ENCODE measurements around the gene WAPL.

The WAPL gene

DNA sequence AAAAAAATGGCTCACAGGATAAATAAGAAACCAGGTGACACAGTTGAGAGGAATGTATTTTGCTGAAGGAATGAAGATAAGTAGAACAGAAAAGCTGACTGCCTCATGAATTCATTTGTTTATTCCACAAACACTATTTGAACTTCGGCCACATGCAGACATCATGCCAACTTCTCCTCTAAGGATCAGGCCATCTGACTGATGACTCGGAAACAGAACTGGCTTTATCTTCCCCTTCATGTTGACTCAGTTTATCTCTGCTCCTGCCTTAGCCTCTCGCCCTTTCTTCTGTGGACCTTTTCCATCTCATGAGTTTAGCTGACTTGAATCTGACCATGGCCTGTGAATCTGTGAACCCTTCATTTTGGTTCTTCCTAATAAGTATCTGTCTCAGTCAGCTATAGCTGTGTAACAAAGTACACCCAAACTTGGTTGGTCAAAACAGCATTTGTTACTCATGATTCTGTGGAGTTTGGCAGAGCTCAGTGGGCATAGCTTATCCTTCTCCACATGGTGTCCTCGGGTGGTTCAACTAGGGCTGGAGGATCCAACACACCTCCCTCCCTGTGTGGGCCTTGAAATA is 111.0 kb downstream of the WAPL start:
- TF ChIP-seq TAF1 (IDR thresholded peaks at IDR 0.05; ENCODE audit: borderline replicate concordance, insufficient read depth, low read length) (no peak), POLR2AphosphoS5 (IDR thresholded peaks at IDR 0.05; ENCODE audit: low read depth, low read length) (no peak)

DNA sequence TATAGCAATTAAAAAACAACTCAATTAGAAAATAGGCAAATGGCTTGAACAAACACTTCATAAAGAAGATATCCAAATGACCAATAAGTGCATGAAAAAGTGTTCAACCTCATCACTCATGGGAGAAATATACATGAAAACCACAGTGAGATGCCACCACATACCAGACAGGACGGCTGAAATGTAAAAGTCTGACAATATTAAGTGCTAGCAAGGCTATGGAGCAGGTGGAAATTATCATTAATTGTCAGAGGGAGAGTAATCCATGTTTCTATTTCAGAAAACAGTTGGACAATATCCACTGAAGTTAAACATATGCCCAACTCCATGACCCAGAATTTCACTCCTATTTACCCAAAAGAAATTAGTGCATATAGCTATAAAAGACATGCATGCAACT is 112.4 kb downstream of the WAPL start:
- TF ChIP-seq, protein P1, sequence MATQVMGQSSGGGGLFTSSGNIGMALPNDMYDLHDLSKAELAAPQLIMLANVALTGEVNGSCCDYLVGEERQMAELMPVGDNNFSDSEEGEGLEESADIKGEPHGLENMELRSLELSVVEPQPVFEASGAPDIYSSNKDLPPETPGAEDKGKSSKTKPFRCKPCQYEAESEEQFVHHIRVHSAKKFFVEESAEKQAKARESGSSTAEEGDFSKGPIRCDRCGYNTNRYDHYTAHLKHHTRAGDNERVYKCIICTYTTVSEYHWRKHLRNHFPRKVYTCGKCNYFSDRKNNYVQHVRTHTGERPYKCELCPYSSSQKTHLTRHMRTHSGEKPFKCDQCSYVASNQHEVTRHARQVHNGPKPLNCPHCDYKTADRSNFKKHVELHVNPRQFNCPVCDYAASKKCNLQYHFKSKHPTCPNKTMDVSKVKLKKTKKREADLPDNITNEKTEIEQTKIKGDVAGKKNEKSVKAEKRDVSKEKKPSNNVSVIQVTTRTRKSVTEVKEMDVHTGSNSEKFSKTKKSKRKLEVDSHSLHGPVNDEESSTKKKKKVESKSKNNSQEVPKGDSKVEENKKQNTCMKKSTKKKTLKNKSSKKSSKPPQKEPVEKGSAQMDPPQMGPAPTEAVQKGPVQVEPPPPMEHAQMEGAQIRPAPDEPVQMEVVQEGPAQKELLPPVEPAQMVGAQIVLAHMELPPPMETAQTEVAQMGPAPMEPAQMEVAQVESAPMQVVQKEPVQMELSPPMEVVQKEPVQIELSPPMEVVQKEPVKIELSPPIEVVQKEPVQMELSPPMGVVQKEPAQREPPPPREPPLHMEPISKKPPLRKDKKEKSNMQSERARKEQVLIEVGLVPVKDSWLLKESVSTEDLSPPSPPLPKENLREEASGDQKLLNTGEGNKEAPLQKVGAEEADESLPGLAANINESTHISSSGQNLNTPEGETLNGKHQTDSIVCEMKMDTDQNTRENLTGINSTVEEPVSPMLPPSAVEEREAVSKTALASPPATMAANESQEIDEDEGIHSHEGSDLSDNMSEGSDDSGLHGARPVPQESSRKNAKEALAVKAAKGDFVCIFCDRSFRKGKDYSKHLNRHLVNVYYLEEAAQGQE (IDR thresholded peaks at IDR 0.05; ENCODE audit: insufficient read depth in 1 of 2, low read depth in 2 of 2, low read length in 2 of 2) = no peak

DNA sequence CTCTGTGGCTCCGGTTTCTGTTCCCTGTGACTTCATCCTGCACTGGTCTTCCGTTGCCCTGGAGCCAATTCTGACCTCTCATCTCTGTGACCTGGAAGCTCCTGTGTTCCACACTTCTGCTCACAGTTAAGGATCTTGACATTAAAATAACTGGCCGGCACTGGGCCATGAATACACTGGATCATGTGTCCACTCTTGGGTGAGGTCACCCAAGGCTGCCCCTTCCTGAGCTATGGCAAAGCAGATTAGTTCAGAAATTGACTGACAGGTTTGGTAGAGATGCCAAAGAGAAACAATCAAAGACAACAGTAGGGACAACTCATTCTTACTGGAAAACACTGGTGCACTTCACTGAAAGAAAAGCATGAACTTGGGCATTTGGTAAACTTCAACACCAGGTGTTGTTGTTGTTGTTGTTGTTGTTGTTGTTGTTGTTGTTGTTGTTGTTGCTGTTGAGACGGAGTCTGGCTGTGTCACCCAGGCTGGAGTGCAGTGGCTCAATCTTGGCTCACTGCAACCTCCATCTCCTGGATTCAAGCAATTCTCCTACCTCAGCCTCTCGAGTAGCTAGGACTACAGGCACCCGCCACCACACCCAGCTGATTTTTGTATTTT is 118.3 kb downstream of the WAPL start:
- TF ChIP-seq FOXP2 (optimal IDR thresholded peaks at IDR 0.05; ENCODE audit: borderline replicate concordance, extremely low read depth, extremely low read length, insufficient read depth) = no peak

DNA sequence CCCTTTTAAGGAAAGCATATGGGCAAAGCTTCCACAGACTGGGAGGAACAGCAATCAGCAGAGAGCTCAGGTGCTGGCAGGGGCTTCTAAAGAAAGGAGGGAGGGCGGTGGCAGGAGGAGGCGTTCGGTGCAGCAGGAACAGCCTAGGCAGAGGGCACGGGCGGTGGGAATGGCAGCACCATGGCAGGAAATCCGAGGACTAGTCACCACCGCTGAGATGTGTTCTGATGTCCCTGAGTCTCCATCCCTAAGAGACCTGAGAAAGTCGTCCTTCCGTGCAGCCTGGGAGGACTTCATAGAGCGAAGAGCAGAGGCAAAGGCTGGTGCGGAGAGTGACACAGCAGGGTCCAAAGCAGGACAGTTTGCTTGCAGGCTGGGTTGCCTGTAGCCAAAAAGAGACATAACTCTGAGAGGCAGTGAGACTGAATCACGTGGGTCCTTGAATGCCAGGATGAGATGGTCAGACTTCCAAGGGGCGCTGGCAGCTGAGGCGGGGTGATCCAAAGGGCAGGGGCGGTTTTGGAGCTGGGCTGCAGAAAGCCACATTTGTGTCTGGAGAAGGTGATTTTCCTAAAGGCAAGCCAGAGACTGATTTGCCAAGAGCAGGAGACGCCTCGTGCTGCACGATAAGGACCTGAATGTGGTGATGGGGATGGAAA is 119.2 kb downstream of the WAPL start:
- TF ChIP-seq, protein P1 (IDR thresholded peaks at IDR 0.05; ENCODE audit: insufficient read depth in 1 of 2, low read depth in 2 of 2, low read length in 2 of 2) = no peak
- no peak for TF ChIP-seq POLR2AphosphoS5 (IDR thresholded peaks at IDR 0.05; ENCODE audit: low read depth, low read length)
- no peak for TF ChIP-seq SIN3A (IDR thresholded peaks at IDR 0.05; ENCODE audit: borderline replicate concordance, insufficient read depth, low read length)
- TF ChIP-seq TAF1 (IDR thresholded peaks at IDR 0.05; ENCODE audit: borderline replicate concordance, insufficient read depth, low read length) = no peak
- TF ChIP-seq FOXP2 (optimal IDR thresholded peaks at IDR 0.05; ENCODE audit: borderline replicate concordance, extremely low read depth, extremely low read length, insufficient read depth) = no peak

DNA sequence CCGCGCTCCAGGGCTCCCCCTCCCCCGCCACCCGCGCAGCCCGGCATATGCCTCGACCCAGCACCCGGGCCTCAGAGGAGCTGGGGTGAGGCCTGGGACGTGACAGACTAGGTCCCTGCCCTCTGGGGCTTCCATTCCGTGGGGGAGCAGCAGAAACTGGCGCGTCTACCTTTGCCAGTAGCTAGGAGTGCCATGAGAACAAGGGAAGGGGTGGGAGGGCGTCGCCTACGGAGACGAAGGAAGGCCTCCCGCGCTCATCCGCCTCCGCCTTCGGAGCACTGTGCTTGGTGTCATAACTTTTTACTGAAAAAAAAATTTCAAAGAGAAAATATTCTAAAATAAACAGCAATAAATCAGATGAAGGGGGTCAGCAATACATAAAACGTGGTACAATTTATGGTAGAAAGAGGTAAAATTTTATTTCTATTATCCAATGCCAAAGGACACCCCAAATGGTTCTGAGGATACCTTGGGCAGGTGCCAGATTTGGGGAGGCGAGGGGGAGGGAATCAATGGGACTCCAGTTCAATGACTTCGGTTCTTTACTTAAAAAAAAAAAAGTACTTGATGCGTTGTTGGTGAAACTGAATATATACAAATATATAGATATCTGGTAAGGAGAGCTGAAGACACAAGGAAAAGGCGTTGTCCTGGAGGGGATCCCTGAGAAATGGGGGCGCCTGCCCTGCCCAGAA is 119.9 kb downstream of the WAPL start:
- TF ChIP-seq FOXP2 (optimal IDR thresholded peaks at IDR 0.05; ENCODE audit: borderline replicate concordance, extremely low read depth, extremely low read length, insufficient read depth) = no peak
- no peak for TF ChIP-seq TAF1 (IDR thresholded peaks at IDR 0.05; ENCODE audit: borderline replicate concordance, insufficient read depth, low read length)
- TF ChIP-seq POLR2AphosphoS5 (IDR thresholded peaks at IDR 0.05; ENCODE audit: low read depth, low read length) = no peak
- TF ChIP-seq, protein P1 (IDR thresholded peaks at IDR 0.05; ENCODE audit: insufficient read depth in 1 of 2, low read depth in 2 of 2, low read length in 2 of 2) = no peak
- no peak for TF ChIP-seq SIN3A (IDR thresholded peaks at IDR 0.05; ENCODE audit: borderline replicate concordance, insufficient read depth, low read length)
